LNCAP (cell line): Measurements from ENCODE around the gene PHAF1.

Source experiments
- CTCF ChIP-seq: fragments of 450-650 bp; IDR thresholded peaks from 2 replicates; pipeline ENCODE4 v1.5.1; 2017; ENCODE audit warnings: mild to moderate bottlenecking

Gene PHAF1

GRCh38 chr16:67162506-67163163, 52.9 kb downstream of the PHAF1 start:
- no peak for TF ChIP-seq CTCF

GRCh38 chr16:67163164-67163998, 53.6 kb downstream of the PHAF1 start:
- TF ChIP-seq CTCF, result no peak

GRCh38 chr16:67163999-67164558, 54.3 kb downstream of the PHAF1 start:
- TF ChIP-seq CTCF, result no peak

- TF ChIP-seq CTCF, result no peak
These were observed 54.9 kb downstream of the PHAF1 start, which contains the start of gene HSF4 for GRCh38 chr16:67164599-67165061. Gene HSF4, plus strand, starts transcription at chr16:67164745. Its CDS starts 67 bp downstream, at chr16:67164812.

- no peak for TF ChIP-seq CTCF
These were observed 55.7 kb downstream of the PHAF1 start for GRCh38 chr16:67165121-67166078.

- TF ChIP-seq CTCF, result no peak
These were observed 56.4 kb downstream of the PHAF1 start for GRCh38 chr16:67166110-67166547.
